HG03575 (cell line): ENCODE measurements around the gene AHCY.
"Not testable (repeated sequence)": the region's sequence is repeated elsewhere in the genome, so short reads cannot be mapped to it uniquely, and the experiment has no call there.

Source experiments
- ATAC-seq: cut with Tn5 transposase; IDR thresholded peaks from one replicate; pipeline ENCODE4 v1.9.1; 2021; ENCODE audit not compliant: unreplicated experiment, insufficient number of reproducible peaks, low FRiP score; ENCODE audit errors: extremely low read depth

Gene AHCY

GRCh38 chr20:34302723-34303533 is at the start of gene AHCY:
Gene AHCY (minus strand): TSS chr20:34303355. CDS start chr20:34303270, 85 bp downstream.
- peak; percentile 68 for ATAC-seq

GRCh38 chr20:34350095-34350494 is 46.9 kb upstream of the AHCY start:
- no peak for ATAC-seq

- ATAC-seq, result no peak
These were observed 44.4 kb upstream of the AHCY start for GRCh38 chr20:34347571-34347970.

- ATAC-seq, result not testable (repeated sequence)
These were observed 43.3 kb upstream of the AHCY start for GRCh38 chr20:34346533-34346865.

GRCh38 chr20:34345839-34346532 is 42.8 kb upstream of the AHCY start:
- not testable (repeated sequence) for ATAC-seq

GRCh38 chr20:34345402-34345736 is 42.2 kb upstream of the AHCY start:
- no peak for ATAC-seq

- ATAC-seq, result no peak
These were observed 41.1 kb upstream of the AHCY start for GRCh38 chr20:34344238-34344637.

- no peak for ATAC-seq
These were observed 40.5 kb upstream of the AHCY start for GRCh38 chr20:34343458-34344211.

GRCh38 chr20:34341199-34341598 is 38.0 kb upstream of the AHCY start:
- ATAC-seq, result not testable (repeated sequence)

GRCh38 chr20:34340726-34341125 is 37.6 kb upstream of the AHCY start:
- ATAC-seq, result not testable (repeated sequence)

- ATAC-seq, result no peak
These were observed 35.0 kb upstream of the AHCY start for GRCh38 chr20:34337982-34338726.

GRCh38 chr20:34337544-34337943 is 34.4 kb upstream of the AHCY start:
- no peak for ATAC-seq

GRCh38 chr20:34334654-34335407 is 31.7 kb upstream of the AHCY start:
- no peak for ATAC-seq

GRCh38 chr20:34333786-34334185 is 30.6 kb upstream of the AHCY start:
- ATAC-seq, result no peak

GRCh38 chr20:34332262-34332920 is 29.2 kb upstream of the AHCY start:
- ATAC-seq, result no peak

GRCh38 chr20:34331838-34332237 is 28.7 kb upstream of the AHCY start:
- ATAC-seq, result no peak

- ATAC-seq, result not testable (repeated sequence)
These were observed 27.8 kb upstream of the AHCY start for GRCh38 chr20:34330861-34331544.
